Measurements from ENCODE around the gene SOAT2.
"Not testable (repeated sequence)": the region's sequence is repeated elsewhere in the genome, so short reads cannot be mapped to it uniquely, and the experiment has no call there.

The SOAT2 gene

DNA sequence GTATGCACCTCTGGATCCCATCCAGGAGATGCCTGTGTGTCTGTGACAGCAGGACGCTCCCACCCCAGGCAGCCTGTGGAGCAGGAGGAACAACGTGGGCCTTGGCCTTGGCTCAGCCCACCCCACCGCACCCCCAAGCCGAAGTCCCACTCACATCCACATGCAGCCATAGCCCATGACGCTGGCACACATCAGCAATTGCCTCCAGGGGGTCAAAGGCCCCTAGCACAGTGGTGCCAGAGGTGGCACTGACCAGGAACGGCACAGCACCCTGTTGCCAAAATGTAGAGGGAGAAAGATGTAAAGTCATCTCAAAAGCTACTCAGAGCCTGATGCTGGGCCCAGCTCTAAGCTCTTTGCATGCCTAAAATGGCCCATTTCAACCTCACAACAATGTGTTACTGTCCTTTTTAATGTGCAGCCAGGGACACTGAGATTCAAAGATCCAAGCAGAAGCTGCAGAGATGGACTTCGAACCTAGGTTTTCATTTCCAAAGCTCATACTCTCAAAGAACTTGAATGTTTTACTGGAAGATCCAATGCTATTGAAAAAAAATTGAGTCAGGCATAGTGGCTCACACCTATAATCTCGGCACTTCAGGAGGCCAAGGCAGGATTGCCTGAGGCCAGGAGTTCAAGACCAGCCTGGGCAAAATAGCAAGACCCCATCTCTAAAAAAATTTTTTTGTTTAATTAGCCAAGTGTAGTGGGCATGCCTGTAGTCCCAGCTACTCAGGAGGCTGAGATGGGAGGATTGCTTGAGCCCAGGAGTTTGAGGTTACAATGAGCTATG, 58.0 kb downstream of the SOAT2 start:
- no peak for DNase-seq (ENCODE audit: low spot score)
- no peak for TF ChIP-seq CTCF (IDR thresholded peaks at IDR 0.05; ENCODE audit: extremely low read depth, insufficient read depth, missing control alignments)
- in situ Hi-C loops (cut with MboI; ENCODE audit: low pct_unique_long_range_greater_than_20kb, low sequenced_read_pairs, unreplicated experiment) = no loop called here

- in situ Hi-C loops (cut with MboI; ENCODE audit: low pct_unique_long_range_greater_than_20kb, low sequenced_read_pairs, unreplicated experiment); DNase-seq (ENCODE audit: low spot score): not testable (repeated sequence)
Observed at GRCh38 chr12:53163008-53163407, 59.7 kb downstream of the SOAT2 start.

GRCh38 chr12:53166837-53167236, 63.6 kb downstream of the SOAT2 start:
- DNase-seq (ENCODE audit: low spot score) = peak; percentile 3
- in situ Hi-C loops (cut with MboI; ENCODE audit: low pct_unique_long_range_greater_than_20kb, low sequenced_read_pairs, unreplicated experiment) = no loop called here
- TF ChIP-seq CTCF (IDR thresholded peaks at IDR 0.05; ENCODE audit: extremely low read depth, insufficient read depth, missing control alignments) = no peak

DNA sequence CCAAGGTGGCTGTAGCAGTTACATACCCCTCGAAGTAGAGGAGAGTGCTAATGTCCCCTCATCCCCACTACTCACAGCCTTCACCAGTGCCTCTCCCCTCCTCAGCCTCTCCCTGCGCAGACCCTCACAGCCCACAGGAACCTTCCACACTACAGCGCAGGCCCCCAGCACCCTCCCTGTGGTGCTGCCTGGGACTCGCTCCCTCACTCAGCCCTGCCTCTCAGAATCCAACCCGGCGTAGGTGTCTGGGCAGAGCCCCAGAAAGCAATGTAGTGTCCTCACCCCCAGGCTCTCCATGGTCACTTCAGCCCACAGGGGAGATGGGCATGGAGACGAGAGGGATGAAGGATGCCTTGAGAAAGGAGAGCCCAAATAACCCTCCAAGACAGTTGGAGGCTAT, 66.4 kb downstream of the SOAT2 start:
- no peak for DNase-seq (ENCODE audit: low spot score)
- in situ Hi-C loops (cut with MboI; ENCODE audit: low pct_unique_long_range_greater_than_20kb, low sequenced_read_pairs, unreplicated experiment) = no loop called here
- no peak for TF ChIP-seq CTCF (IDR thresholded peaks at IDR 0.05; ENCODE audit: extremely low read depth, insufficient read depth, missing control alignments)

DNA sequence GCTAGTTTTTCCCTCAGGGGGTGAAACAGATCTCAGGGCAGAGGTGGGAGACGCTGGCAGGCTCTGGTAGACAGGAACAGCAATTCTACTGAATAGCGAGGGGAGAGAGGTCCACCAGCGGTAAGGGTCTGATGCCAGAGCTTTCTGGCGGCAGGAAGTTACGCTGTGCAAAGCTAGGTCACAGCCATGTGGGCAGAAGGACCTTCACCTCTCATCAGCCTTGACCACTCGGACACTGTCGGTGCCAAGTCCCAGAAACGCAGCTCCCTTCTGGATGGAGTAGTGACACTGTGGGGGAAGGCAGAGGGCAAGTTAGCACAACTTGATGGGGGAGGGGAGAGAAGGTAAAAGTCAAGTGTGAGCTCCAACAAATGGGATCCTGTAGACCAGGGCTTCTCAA, 66.9 kb downstream of the SOAT2 start:
- no peak for TF ChIP-seq CTCF (IDR thresholded peaks at IDR 0.05; ENCODE audit: extremely low read depth, insufficient read depth, missing control alignments)
- DNase-seq (ENCODE audit: low spot score) = no peak
- in situ Hi-C loops (cut with MboI; ENCODE audit: low pct_unique_long_range_greater_than_20kb, low sequenced_read_pairs, unreplicated experiment) = no loop called here

DNA sequence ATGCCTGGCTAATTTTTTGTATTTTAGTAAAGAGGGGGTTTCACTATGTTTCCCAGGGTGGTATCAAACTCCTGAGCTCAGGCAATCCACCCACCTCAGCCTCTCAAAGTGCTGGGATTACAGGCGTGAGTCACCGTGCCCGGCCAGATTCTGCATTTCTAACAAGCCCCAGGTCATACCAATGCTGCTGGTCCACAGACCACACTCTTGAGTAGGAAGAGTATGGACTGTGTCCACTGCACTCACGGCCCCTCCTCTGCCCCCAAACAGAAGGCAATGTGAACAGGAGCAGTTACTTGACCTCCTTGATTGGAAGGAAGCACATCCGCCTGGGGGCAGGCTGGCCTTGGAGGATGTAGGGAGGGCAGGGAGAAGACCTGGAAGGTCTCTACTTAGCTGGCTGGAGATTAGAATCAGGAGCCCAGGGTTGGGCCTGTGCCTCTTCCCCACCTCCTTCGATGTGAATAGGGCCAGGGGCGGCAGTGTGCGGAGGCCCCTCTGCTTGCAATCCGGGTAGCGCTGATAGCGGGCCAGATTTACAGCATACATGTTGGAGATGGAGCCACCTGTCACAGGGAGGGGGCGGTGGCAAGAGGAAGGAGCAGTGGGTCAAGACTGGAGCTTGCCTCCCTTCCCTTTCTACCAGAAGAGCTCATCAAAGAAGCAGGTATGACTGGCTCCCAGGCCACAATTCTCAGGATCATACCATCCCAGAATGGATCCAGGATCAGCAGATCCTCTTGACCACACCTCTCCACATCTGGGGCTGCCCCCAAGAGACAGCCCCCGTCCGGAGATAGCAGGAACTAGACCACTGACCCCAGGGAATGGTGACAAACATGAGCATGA, 67.8 kb downstream of the SOAT2 start:
- in situ Hi-C loops (cut with MboI; ENCODE audit: low pct_unique_long_range_greater_than_20kb, low sequenced_read_pairs, unreplicated experiment) = no loop called here

More for the DNA sequence above, 67.8 kb downstream of the SOAT2 start:
- TF ChIP-seq CTCF (IDR thresholded peaks at IDR 0.05; ENCODE audit: extremely low read depth, insufficient read depth, missing control alignments) = no peak
- DNase-seq (ENCODE audit: low spot score) = no peak

Measured in GM13977 (cell line).